ENCODE results near the gene SUGCT. TPM values are rescaled to one million over a fixed set of nuclear protein-coding genes. Genes with fewer than 3 reads are reported as not detected.

Gene SUGCT
- total and polyA plus RNA-seq, 2 of the 13 experiments (the other 11 are each of a cell fraction or from before 2014, with no cell fraction given) = 10.1 to 22.2 TPM

GRCh38 chr7:40899151-40899550, 764.3 kb downstream of the SUGCT start:
- H2AFZ ChIP-seq (ENCODE audit: low read length) = no peak overlapping the region
- no peak overlapping the region for H3K4me3 ChIP-seq (replicated peaks in 1 of 3; ENCODE audit: insufficient read depth in 1 of 3, low read depth in 2 of 3, low read length in 3 of 3)
- H3K79me2 ChIP-seq (ENCODE audit: insufficient read depth, low read length) = no peaks in the 10 kb centered on the region
- 89% methylated on average over 15 of the region's 15 CpGs for WGBS (ENCODE audit: low lambda C conversion rate)
- no peak for DNase-seq (ENCODE audit: low spot score)
- no peaks in the 10 kb centered on the region for H3K4me1 ChIP-seq (ENCODE audit: insufficient read depth, low read length)
- H4K20me1 ChIP-seq (ENCODE audit: insufficient read depth, low read length) = no peaks in the 10 kb centered on the region
- FAIRE-seq = no peak
- TF ChIP-seq ZNF501 (CRISPR knock-in tag; IDR thresholded peaks at IDR 0.05) (no peak), ARNTL (CRISPR knock-in tag; IDR thresholded peaks at IDR 0.05) (no peak), SPEN (CRISPR knock-in tag; IDR thresholded peaks at IDR 0.05; ENCODE audit: low read depth) (no peak), MED1 (CRISPR knock-in tag; IDR thresholded peaks at IDR 0.05) (no peak), DRAP1 (CRISPR knock-in tag; IDR thresholded peaks at IDR 0.05) (no peak), CERS6 (CRISPR knock-in tag; IDR thresholded peaks at IDR 0.05) (no peak), ZNF414 (CRISPR knock-in tag; IDR thresholded peaks at IDR 0.05) (no peak)
- H3K27me3 ChIP-seq (ENCODE audit: control insufficient read depth in 1 of 2, insufficient read depth in 2 of 2, low read length in 2 of 2) = no peaks in the 10 kb centered on the region
- ChIA-PET CTCF (ENCODE audit: low intra/inter-chr PET ratio, low total read pairs) (no interaction called here), POLR2A (no interaction called here)
- no peak for ATAC-seq
- H3K27ac ChIP-seq (ENCODE audit: extremely low read length, insufficient read depth, low read length) = no peak overlapping the region
- H3K36me3 ChIP-seq (replicated peaks in 1 of 2; ENCODE audit: control insufficient read depth in 1 of 2, insufficient read depth in 2 of 2, low read length in 2 of 2) = no peaks in the 10 kb centered on the region
- in situ Hi-C loops (cut with HindIII; ENCODE audit: extremely low pct_ligation_motif_present, low pct_unique_long_range_greater_than_20kb) (no loop called here), intact Hi-C loops (cut with micrococcal nuclease; ENCODE audit: unreplicated experiment) (no loop called here)
- BruUV-seq (replicated peaks) = no TSS peak
- no peaks in the 10 kb centered on the region for H3K9me3 ChIP-seq (ENCODE audit: low read length)
- no peak overlapping the region for H3K9ac ChIP-seq (ENCODE audit: insufficient read depth, low read depth, low read length)
- H3K4me2 ChIP-seq (ENCODE audit: low read depth, low read length) = no peak overlapping the region
